HG03439 (cell line): ENCODE results near the gene ATXN2.
"Not testable (repeated sequence)": the region's sequence is repeated elsewhere in the genome, so short reads cannot be mapped to it uniquely, and the experiment has no call there.

Source experiments
- ATAC-seq: cut with Tn5 transposase; IDR thresholded peaks from one replicate; pipeline ENCODE4 v1.9.1; 2021; ENCODE audit warnings: mild to moderate bottlenecking, moderate library complexity; ENCODE audit not compliant: unreplicated experiment

The ATXN2 gene

GRCh38 chr12:111507719-111508118 lies 91.4 kb downstream of the ATXN2 start:
- ATAC-seq: not testable (repeated sequence)

GRCh38 chr12:111507258-111507657 lies 91.9 kb downstream of the ATXN2 start:
- ATAC-seq: not testable (repeated sequence)

- no peak for ATAC-seq
These were observed 92.9 kb downstream of the ATXN2 start for GRCh38 chr12:111506260-111506659.

GRCh38 chr12:111505601-111506036 lies 93.5 kb downstream of the ATXN2 start:
- ATAC-seq: no peak

GRCh38 chr12:111503116-111503515 lies 96.0 kb downstream of the ATXN2 start:
- no peak for ATAC-seq

GRCh38 chr12:111494676-111495075 lies 104.4 kb downstream of the ATXN2 start:
- ATAC-seq: no peak

GRCh38 chr12:111492979-111493378 lies 106.1 kb downstream of the ATXN2 start:
- not testable (repeated sequence) for ATAC-seq

- ATAC-seq: no peak
These were observed 110.3 kb downstream of the ATXN2 start for GRCh38 chr12:111488798-111489197.

GRCh38 chr12:111488271-111488670 lies 110.8 kb downstream of the ATXN2 start:
- ATAC-seq: no peak

- ATAC-seq: no peak
These were observed 116.7 kb downstream of the ATXN2 start for GRCh38 chr12:111482462-111482861.

GRCh38 chr12:111471236-111471635 lies 127.9 kb downstream of the ATXN2 start:
- ATAC-seq: no peak

GRCh38 chr12:111469401-111469800 lies 129.7 kb downstream of the ATXN2 start:
- ATAC-seq: no peak

- ATAC-seq: no peak
These were observed 131.3 kb downstream of the ATXN2 start for GRCh38 chr12:111467857-111468241.

- ATAC-seq: no peak
These were observed 131.8 kb downstream of the ATXN2 start for GRCh38 chr12:111467092-111467856.

GRCh38 chr12:111462210-111462769 lies 136.8 kb downstream of the ATXN2 start:
- no peak for ATAC-seq

GRCh38 chr12:111460111-111460510 lies 139.0 kb downstream of the ATXN2 start:
- not testable (repeated sequence) for ATAC-seq

- ATAC-seq: no peak
These were observed 140.5 kb downstream of the ATXN2 start for GRCh38 chr12:111458546-111459172.

- no peak for ATAC-seq
These were observed 141.5 kb downstream of the ATXN2 start for GRCh38 chr12:111457577-111457976.

GRCh38 chr12:111457071-111457470 lies 142.0 kb downstream of the ATXN2 start:
- no peak for ATAC-seq

GRCh38 chr12:111455448-111456320 lies 143.4 kb downstream of the ATXN2 start:
- ATAC-seq: no peak
